Measurements from ENCODE around the gene LBHD1.
A peak's percentile ranks its signal among the peaks of the same experiment; 100 is the strongest.
"Not testable (repeated sequence)": the region's sequence is repeated elsewhere in the genome, so short reads cannot be mapped to it uniquely, and the experiment has no call there.

LBHD1 gene

DNA sequence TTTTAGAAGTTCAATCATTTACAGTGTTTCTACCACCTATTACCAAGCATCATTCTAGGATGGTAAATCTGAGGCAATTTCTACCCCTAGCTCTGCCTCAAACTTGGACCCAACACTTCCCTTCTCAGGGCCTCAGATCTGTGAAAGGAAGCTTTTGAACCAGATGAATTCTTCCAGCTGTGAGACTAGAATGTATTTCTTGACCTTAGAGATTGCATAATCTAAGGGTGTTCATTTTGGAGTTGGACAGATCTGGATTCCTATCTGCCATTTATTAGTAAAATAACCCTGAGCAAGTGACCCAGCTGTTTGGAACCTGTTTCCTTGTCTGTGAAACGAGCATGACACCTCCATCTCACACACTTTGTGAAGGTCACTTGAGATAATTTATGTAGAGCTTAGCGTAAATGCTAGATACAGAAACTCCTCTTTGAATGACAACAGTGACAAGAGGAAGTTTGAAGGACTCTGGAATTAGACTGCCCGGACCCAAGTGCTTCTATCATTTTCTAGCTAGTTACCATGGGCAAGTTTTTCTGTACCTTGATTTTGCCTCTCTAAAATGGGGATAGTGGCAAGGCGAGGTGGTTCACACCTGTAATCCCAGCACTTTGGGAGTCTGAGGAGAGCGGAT, 15.2 kb downstream of the LBHD1 start:
- DNase-seq, result no peak

DNA sequence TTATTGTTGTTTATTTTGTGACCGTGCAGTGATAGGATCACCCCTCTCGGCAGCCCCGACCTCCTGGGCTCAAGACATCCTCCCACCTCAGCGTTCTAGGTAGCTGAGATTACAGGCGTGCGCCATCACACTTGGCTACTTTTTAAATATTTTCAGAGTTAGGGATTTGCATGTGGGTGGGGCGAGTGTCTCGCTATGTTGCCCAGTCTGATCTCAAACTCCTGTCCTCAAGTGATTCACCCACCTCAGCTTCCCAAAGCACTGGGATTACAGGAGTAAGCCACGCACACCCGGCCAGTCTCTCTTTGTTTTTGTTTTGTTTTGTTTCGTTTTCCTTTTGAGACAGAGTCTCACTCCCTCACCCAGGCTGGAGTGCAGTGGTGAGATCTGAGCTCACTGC, 17.8 kb downstream of the LBHD1 start:
- no peak for DNase-seq

DNA sequence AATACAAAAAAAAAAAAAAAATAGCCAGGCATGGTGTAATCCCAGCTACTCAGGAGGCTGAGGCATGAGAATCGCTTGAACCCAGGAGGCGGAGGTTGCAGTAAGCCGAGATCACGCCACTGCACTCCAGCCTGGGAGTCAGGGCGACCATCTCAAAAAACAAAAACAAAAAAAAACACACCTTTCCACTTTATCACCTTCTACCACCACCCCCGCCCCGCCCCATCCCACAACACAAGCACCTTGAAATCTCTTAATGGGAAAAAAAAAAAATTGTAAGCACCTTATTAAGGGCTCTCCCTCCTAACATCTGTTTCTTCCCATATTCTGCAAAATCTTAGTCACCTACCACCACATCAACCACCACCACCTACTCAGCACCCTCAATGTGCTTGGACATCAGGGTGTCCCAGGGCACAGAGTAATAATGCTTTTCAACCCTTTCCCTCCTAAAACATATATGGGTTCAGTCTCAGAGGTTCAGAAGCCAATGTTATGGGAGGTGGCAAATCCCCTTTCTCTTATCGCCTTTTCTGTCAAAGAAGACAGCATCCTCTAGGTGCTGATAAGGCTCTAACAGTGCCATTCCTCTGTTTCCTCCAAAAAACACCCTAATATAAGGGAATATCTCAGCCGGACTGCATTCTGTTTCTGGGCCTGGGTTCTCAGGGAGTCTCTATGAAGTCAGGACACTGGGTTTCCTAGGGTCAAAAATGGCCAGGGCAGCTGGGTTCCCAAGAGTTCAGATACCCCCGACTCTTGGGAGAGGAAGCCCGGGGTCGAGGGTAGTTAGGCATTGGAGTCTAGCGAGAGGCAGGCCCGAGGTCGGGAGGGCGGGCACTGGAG, 19.7 kb downstream of the LBHD1 start:
- no peak for DNase-seq

DNA sequence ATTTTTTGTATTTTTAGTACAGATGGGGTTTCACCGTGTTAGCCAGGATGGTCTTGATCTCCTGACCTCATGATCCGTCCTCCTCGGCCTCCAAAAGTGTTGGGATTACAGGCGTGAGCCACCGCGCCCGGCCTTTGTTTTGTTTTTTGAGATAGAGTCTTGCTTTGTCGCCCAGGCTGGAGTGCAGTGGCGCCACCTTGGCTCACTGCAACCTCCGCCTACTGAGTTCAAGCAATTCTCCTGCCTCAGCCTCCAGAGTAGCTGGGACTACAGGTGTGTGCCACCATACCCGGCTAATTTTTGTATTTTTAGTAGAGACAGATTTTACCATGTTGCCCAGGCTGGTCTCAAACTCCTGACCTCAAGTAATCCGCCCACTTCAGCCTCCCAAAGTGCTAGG, 21.8 kb downstream of the LBHD1 start:
- DNase-seq, result not testable (repeated sequence)

DNA sequence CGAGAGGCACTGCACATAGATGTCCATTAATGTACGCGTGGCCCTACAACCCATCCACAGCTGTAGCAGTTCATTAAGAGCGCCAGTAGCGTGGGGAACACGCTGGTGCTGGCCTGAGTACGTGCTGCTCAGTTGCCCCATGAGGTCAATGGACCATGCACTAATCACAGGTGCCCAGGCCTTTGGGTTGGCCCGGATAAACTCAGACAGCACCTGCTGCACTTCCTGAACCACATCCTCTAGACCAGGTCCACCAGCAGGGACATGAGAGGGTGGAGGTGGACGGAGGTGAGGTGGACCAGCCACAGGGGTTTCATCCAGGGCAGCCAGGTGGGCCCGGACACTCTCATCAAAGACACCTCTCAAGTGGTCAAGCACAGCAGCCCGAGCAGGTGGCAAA, 22.6 kb downstream of the LBHD1 start:
- no peak for DNase-seq

DNA sequence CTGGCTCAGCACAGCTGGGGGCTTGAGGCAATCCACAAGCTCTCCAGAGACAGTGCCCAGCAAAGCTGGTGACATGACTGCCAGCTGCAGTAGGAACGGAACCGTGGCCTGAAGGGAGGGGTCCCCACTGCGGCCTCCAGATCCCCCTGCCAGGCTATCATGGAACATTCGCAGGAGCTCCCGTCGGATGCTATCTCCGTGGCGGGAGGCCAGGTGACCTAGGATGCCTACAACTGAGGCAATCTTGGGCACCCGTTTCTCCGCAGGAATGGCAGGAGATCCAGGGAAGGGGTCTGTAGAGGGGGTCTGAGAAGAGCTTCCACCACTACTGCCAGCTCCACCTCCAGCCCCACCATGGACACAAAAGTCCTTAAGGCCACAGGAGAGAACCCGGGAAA, 23.1 kb downstream of the LBHD1 start:
- no peak for DNase-seq

DNA sequence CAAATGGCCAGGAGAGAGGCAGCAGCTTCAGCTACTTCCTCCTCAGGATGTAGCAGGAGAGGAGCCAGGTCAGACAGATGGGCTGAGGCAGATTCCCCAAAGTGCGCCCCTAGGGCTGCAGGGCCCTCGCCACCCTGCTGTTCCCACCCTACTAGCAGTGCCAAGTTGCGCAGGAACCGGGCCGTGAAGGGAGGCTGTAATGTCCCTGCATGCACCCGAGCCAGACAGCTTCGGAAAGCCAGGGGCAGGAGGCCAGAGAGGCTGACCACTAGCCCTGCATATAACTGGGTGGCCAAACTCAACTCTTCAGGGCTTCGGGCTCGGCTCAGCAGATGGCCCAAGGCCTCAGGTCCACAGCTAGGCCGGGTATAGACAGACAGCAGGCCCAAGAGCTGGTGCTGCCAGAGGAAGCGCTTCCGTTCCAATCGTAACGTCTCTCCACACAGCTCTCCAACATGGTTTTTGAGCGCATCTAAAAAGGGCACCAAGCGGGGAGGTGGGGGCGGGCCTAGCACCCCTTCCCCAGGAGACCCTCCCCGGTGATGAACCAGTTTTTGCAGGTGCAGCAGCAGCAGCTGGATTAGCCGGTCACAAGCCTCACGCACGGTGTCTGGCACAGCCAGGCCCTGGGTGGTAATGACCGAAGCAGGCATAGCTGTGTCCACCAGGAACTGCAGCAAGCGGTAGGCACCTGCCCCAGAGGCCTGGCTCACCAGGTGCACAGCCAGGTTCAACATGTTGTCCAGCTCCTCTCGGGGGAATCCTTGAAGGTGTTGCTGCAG, 23.7 kb downstream of the LBHD1 start:
- DNase-seq, result no peak

DNA sequence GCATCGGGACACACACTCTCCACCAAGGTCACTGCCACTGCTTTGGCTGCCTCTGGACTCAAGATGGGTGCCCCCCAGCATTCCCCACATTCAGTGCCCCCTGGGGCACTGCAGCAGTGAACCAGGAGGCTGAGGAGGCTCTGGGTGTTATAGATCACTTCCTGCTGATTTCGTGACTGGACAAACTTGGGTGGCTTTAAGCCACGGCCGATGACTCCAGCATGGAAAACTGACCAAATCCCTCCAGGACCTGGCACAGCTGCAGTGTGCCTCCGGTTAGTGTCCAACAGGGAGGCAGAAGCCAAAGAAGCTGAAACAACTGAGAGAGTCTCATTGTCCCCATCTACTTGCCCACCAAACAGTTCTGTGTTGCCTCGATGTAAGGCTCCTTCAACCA, 24.5 kb downstream of the LBHD1 start:
- no peak for DNase-seq

DNA sequence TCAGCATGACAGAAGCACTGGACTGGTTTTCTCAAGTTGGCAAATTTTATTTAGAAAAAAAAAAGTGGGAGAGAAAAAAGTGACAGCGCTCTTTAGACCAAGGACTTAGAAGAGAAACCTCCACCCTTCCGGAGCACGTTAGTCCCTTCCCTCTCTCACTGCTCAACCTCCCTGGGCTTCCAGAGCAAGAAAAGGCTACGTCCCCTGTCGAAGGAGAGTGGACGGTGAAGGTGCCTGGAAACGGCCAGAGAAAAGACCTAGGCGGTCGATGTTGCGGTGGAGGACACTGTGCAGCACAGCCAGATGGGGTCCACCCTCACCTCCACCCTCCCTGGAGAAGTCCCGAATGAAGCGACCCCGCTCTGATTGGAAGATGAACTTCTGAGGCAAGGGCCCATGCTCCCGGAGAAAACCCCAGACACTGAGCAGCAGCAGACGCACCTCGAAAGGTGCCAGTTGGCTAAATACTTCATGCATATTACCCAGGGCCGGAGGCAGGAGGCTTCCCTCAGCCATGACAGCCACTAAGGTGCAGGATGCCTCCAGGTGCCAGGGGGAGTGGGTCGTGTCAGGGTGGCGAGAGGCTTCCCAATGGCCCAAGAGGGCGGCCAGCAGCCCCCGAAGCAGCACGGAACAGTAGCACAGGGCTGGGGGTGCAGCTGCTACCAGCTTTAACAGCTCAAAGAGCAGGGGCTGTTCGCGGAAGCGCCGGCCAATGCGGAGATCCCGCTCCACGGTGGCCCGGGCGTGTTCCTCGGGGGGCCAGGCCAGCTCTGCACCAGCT, 25.1 kb downstream of the LBHD1 start:
- DNase-seq, result no peak

DNA sequence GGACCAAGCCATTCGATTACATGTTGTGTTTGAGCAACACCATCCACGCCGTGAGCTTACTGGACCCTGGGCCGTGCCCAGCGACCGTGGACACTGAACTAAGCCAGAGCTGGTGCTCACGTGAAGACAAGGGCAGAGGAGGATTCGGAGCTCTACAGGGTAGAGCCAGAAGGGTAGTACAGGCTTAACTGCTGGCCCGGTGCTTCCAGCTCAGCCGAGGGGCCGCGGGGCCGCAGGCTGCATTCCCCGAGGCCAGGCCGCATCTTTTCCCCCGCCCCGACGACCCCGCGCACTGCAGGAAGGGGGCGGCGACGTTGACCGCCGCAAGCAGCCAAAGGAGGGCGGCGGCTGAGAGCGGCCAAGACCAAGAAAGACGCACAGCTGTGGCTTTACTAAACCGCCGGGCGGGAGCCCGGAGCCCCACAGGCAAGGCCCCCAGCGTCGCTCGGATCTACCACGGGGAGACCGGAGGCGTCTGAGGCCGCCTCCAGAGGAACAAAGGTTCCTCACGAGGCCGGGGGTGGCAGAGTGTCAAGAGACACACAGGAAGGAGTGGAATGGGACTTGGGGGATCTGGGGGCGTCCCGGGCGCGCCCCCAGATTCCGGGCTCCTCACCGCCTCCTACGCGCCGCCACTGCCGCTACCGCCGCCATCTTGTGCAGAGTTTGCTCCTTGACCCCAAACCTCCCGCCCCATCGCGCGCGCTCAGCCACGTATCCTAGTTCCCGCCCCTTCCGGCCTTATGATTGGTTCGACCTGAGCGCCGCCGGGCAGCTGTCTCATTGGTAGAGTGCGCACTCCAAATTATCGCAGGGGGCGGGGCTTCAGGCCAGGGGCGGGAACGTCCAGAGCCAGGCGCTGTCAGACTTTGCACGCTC, 25.9 kb downstream of the LBHD1 start, which contains the start of gene GANAB:
Gene GANAB, minus strand, starts transcription at position 668 of the 879 bp plus-strand sequence. Its CDS starts 14 bp downstream, at position 654.
- DNase-seq, result peak; percentile 99 to 100

DNA sequence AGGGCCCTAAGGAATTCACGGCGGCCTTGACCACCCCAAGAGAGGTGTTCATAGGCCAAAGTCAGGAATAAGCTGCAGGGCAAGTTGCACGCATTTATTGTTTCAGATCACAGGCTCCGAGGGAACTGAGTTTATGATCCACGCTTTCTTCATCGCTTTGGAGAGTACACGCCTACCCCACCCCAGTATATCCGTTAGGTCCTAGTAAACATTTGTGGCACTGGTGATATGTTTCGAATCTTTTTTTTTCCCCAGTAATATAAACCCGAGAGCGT, 26.5 kb downstream of the LBHD1 start:
- no peak for DNase-seq

DNA sequence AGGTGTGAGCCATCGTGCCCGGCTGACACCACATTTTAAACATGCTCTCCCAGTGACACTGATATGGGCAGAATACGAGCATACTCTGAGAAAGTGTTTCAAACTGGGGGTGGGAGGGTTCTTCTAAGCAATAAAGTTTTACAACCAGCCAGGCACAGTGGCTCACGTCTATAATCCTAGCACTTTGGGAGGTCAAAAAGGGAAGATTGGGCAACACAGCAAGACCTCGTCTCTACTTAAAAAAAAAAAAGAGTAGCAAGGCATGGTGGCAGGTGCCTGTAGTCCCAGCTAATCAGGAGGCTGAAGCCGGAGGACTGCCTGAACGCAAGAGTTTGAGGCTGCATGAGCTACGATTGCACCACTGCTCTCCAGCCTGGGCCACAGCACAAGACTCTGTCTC, 27.8 kb downstream of the LBHD1 start:
- no peak for DNase-seq

DNA sequence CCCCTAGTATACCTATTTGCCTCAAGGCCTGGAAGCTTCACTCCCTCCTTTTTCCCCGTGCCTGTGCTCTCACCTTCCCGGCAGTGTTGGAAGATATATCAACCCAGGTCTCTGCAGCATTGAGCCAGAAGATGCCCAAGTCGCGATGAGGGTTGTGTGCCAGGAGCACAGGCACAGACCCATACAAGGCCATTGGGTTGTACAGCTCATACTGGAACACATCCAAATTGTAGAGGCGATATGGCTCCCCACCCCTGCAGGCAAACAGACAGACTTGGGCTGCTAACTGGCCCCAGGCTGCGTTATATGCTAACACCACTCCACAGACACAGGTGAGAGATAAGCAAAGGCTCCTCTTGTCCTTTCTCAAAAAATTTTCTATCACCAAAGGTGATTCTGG, 39.6 kb downstream of the LBHD1 start:
- DNase-seq, result no peak

DNA sequence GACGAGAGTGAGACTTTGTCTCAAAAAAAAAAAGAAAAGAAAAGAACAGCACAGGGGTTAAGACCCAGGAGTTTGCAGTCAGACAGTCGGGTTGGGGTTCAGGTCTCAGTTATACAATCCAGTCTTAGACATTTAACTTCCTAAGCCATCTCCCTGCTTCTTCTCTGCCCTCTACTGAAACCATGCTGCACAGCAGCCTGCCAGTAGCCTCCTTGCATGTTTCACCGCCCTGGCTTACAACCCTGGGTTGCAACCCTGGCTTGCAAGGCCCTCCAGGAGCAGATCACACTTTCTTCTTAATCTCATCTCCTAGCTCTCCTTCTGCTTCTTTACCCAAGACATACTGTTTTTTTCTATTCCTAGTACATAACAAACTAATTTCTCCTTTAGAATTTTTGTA, 44.4 kb downstream of the LBHD1 start:
- DNase-seq, result no peak

DNA sequence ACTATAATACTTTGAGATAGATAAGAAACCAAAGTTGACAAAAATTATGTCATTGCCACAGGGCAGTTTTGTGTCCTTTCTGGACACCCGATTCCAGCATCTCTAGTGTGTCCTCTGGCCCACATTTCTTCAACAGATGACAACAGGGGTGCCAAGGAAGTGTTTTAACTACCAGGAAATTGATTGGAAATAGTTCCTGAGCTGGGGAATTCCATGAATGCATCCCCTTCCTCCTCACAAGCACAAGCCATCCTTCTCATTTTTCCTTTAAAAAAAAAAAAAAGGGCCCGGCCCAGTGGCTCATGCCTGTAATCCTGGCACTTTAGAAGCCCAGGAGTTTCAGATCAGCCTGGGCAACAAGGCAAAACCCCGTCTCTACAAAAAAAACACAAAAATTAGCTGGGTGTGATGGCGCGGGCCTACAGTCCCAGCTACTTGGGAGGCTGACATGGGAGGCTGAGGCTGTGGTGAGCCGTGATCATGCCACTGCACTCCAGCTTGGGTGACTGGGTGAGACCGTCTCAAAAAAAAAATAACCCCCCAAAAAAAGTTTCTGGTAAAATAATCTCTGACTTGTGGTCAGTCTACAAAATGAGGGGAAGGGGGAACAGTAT, 49.5 kb downstream of the LBHD1 start:
- DNase-seq, result no peak

DNA sequence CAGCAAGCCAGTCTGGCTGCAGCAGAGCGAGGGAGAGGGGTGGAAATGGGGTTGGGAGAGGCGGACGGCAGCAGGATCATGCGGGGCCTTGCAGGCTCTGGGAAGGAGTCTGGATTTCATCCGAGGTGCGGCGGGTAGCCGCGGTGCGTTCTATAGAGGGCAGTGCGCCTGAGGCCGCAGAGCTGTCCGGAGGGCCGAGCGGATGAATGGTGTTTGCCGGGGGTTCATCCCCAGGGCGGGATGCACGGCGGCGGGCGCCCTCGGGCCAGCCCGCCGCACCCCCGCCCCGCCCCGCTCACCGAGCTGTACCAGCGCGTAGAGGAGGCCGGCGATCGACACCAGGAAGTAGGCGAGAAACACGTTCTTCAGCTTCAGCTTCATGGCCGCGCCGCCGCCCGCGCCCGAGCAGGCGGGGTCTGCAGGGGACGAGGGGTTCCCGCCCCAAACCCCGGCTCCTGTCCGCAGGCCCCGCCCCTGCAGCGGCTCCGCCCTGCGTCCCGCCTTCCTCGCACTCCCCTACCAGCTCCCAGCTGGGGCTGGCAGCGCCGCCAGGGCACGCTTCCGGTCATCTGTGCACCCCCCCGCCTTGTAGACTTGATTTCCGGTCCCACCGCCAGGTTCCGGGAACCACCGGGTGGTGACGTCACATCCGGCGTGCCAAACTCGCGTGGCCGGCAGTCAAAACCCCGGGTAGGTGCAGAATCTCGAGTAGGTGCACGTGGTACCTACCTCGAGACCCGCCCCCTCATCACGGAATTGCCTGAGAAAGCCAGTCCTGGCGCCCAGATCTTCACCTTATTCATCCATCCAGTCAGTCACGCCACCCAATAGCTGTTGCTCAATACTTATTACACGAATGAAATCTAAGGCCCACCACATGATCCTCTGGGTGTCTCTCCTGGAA, 50.2 kb downstream of the LBHD1 start, which contains the start of gene B3GAT3:
Gene B3GAT3, minus strand, starts transcription at position 420 of the 904 bp plus-strand sequence. Its CDS starts 39 bp downstream, at position 381.
- peak; percentile 97 to 99 for DNase-seq

DNA sequence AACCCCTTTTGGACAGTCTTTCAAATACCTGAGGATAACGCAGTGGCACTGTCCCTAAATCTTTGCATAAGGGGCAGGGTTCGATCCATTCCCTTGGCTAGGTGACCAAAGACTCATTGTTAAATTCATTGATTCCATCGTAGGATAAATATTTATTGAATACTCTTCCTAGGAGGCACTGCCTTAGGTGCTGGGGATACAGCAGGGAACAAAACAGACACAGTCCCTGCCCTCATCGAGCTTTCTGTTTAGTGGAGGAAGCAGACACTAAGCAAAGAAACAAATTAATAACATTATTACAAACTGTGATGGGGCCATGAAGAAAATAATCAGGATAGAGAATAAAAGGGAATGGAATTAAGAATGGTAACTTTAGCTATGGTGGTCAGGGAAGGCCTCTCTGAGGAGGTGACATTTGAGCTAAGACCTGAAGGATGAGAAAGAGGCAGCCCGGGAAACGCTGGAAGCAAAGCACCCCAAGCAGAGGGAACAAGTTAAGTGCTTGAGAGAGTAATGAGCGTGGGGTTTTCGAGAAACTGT, 51.0 kb downstream of the LBHD1 start:
- no peak for DNase-seq

DNA sequence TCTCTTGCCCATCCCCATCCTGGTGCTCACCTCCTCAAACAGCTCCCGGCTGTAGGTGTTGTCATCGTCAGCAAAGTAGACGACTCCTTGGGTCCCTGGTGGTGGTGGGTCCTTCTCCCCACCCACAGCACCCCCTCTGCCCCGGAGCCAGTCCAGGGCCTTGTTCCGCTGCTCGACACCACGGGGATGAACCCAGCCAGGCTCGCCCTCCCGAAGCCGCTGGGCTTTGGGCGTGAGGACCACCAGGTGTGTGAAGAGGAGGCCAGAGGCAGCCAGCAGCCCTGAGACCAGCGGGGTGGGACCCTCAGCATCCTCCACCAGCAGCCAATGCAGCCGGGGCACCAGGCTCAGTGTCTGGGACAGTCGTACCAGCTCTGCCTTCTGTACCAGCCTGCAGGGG, 55.1 kb downstream of the LBHD1 start:
- DNase-seq, result not testable (repeated sequence)

DNA sequence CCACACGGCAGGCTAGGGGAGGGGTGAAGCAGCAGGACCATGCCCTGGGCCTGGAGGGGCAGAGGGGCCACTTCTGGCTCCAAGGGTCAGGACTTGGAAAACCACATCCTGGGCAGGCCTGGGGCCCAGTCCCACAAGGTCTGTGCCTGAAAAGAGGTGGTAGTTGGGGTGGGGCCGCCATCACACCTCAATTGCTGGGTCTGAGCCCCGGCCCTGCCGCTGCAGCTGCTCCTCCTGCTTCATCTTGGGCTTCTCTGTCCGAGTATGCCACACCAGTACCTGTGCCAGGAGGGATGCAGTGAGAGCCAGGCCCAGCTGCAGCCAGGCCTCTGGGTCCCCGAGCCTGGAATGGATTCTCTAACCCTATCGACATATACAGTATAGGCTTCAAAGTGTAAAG, 56.5 kb downstream of the LBHD1 start:
- no peak for DNase-seq

DNA sequence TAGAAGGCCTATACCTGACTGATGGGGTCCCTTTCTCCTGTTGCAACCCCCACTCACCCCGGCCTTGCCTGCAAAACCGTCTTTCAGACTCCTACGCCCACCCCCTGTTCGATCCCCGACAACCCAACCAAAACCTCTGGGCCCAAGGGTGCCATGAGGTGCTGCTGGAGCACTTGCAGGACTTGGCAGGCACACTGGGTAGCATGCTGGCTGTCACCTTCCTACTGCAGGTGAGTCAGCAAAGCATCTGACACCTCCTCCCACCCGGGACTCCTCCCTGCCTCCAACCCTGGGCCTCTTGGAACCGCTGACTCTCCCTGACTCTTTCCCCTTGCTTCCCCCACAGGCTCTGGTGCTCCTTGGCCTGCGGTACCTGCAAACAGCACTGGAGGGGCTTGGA, 57.8 kb downstream of the LBHD1 start:
- peak; percentile 33 to 47 for DNase-seq

Measured in activated CD4-positive, alpha-beta T cell treated with anti-CD3 and anti-CD28 coated beads for 4 hours (primary cell).